OCI-LY1 (cell line): Measurements from ENCODE around the gene CNTNAP2.
"Not testable (repeated sequence)": the region's sequence is repeated elsewhere in the genome, so short reads cannot be mapped to it uniquely, and the experiment has no call there.

Experiments
- H2AFZ ChIP-seq: fragments of 200-600 bp; sonication (generic), shearing (Covaris generic); 2 replicates; pipeline ENCODE4 v1.6.0; 2014; ENCODE audit warnings: antibody characterized with exemption, mild to moderate bottlenecking, low read length
- H3F3A ChIP-seq: fragments of 200-600 bp; sonication (generic), shearing (Covaris generic); 2 replicates; pipeline ENCODE4 v1.6.0; 2014; ENCODE audit warnings: mild to moderate bottlenecking, antibody characterized with exemption, low read length, moderate library complexity; ENCODE audit not compliant: insufficient read depth
- H3K27ac ChIP-seq: fragments of 200-600 bp; sonication (generic); 2 replicates; pipeline ENCODE4 v1.5.1; 2014; ENCODE audit warnings: low read length, mixed run types, mild to moderate bottlenecking, low read depth; ENCODE audit not compliant: poor library complexity, severe bottlenecking
- H3K27me3 ChIP-seq: fragments of 200-600 bp; sonication (generic); 2 replicates; pipeline ENCODE4 v1.6.0; 2014; ENCODE audit warnings: antibody characterized with exemption, mild to moderate bottlenecking, low read length, moderate library complexity; ENCODE audit not compliant: insufficient read depth
- H3K36me3 ChIP-seq: fragments of 200-600 bp; sonication (generic); 2 replicates; pipeline ENCODE4 v1.6.1; 2014; ENCODE audit warnings: mild to moderate bottlenecking, antibody characterized with exemption, low read length, moderate library complexity, mixed read lengths; ENCODE audit not compliant: insufficient read depth
- H3K4me1 ChIP-seq: fragments of 200-600 bp; sonication (generic); 2 replicates; pipeline ENCODE4 v1.5.1; 2014; ENCODE audit warnings: mild to moderate bottlenecking, low read length, moderate library complexity; ENCODE audit not compliant: insufficient read depth, severe bottlenecking
- H3K4me2 ChIP-seq: fragments of 200-600 bp; sonication (generic), shearing (Covaris generic); 2 replicates; pipeline ENCODE4 v1.6.1; 2014; ENCODE audit warnings: low read length
- H3K4me3 ChIP-seq: fragments of 200-600 bp; sonication (generic); 2 replicates; pipeline ENCODE4 v1.5.1; 2014; ENCODE audit warnings: low read length, low read depth, mild to moderate bottlenecking, mixed read lengths; ENCODE audit not compliant: poor library complexity, severe bottlenecking
- H3K79me2 ChIP-seq: fragments of 200-600 bp; shearing (Covaris generic); 2 replicates; pipeline ENCODE4 v1.6.1; 2016; ENCODE audit warnings: mixed run types, low read length, mixed read lengths; ENCODE audit not compliant: insufficient read depth
- H3K9ac ChIP-seq: fragments of 200-600 bp; sonication (generic), shearing (Covaris generic); 2 replicates; pipeline ENCODE4 v1.6.1; 2014; ENCODE audit warnings: mild to moderate bottlenecking, low read length, mixed read lengths
- H3K9me2 ChIP-seq: fragments of 200-600 bp; sonication (generic), shearing (Covaris generic); 2 replicates; pipeline ENCODE4 v1.6.1; 2014; ENCODE audit warnings: low read depth, mild to moderate bottlenecking, low read length, mixed read lengths
- H3K9me3 ChIP-seq: fragments of 200-600 bp; shearing (Covaris generic); 2 replicates; pipeline ENCODE4 v1.6.1; 2014; ENCODE audit warnings: low read length, mixed read lengths
- H4K20me1 ChIP-seq: fragments of 200-600 bp; sonication (generic), shearing (Covaris generic); 2 replicates; pipeline ENCODE4 v1.6.0; 2016; ENCODE audit warnings: mild to moderate bottlenecking, low read length; ENCODE audit not compliant: insufficient read depth
- CTCF ChIP-seq: fragments of 200-600 bp; sonication (generic), shearing (Covaris generic); IDR thresholded peaks from 2 replicates; pipeline ENCODE4 v1.5.1; 2017; ENCODE audit warnings: mild to moderate bottlenecking, antibody characterized with exemption, low read length, moderate library complexity, mixed read lengths
- EZH2 ChIP-seq: fragments of 200-600 bp; sonication (generic), shearing (Covaris generic); IDR thresholded peaks from 2 replicates; pipeline ENCODE4 v1.8.0; 2017; ENCODE audit warnings: borderline replicate concordance, mixed run types, mild to moderate bottlenecking, antibody characterized with exemption, low read length, moderate library complexity, mixed read lengths

The CNTNAP2 gene

DNA sequence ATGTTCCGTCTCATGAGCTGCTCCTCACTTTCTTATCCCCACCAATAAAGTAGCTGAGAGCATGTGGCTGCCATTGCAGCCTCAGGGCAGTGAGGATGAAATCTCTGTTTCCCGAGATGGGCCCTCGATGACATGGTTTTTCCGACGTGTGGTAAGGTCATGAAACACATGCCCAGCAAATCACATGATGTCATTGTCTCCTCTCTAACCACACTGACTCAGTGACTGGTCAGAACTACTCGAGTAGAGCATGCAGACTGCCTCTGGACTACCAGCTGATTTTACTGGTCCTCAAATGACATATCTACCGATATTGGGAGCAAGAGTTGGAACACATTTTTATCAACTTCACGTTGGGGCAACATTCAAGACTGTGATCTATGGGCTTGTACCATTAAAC is 786.1 kb downstream of the CNTNAP2 start:
- Histone ChIP-seq H4K20me1 (no peaks in the 10 kb centered on the region), H3K79me2 (no peaks in the 10 kb centered on the region), H3K4me3 (no peak overlapping the region), H3K9ac (no peak overlapping the region), H3K4me1 (peaks cover 8% of the 10 kb centered on the region), H3K36me3 (peaks cover 5% of the 10 kb centered on the region), H3K27ac (no peak overlapping the region), H3K9me2 (no peaks in the 10 kb centered on the region), H2AFZ (peak overlapping the region; percentile 65; the same call in 1 of the 2 replicates), H3K4me2 (no peak overlapping the region), H3K27me3 (no peaks in the 10 kb centered on the region), H3K9me3 (peaks cover 28% of the 10 kb centered on the region), H3F3A (no peaks in the 10 kb centered on the region)
- no peak for TF ChIP-seq EZH2

DNA sequence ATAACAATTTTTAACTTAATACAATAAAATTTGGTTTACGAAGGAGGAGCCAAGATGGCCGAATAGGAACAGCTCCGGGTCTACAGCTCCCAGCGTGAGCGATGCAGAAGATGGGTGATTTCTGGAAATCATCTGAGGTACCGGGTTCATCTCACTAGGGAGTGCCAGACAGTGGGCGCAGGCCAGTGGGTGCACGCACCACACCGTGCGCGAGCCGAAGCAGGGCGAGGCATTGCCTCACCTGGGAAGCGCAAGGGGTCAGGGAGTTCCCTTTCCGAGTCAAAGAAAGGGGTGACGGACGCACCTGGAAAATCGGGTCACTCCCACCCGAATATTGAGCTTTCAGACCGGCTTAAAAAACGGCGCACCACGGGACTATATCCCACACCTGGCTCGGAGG is 789.1 kb downstream of the CNTNAP2 start:
- not testable (repeated sequence) for H2AFZ ChIP-seq, H3K4me1 ChIP-seq, H3K9ac ChIP-seq, H3K4me2 ChIP-seq, H3K4me3 ChIP-seq, H3K79me2 ChIP-seq, H3K9me2 ChIP-seq, H3K27me3 ChIP-seq, H4K20me1 ChIP-seq, H3F3A ChIP-seq, H3K36me3 ChIP-seq, H3K27ac ChIP-seq
- H3K9me3 ChIP-seq: peaks cover 28% of the 10 kb centered on the region

- Histone ChIP-seq H4K20me1 (no peaks in the 10 kb centered on the region), H3K4me1 (no peaks in the 10 kb centered on the region), H3K27me3 (no peaks in the 10 kb centered on the region), H3K27ac (no peak overlapping the region), H3K4me2 (no peak overlapping the region), H3K36me3 (no peaks in the 10 kb centered on the region), H3K4me3 (no peak overlapping the region), H3K79me2 (no peaks in the 10 kb centered on the region), H3K9me3 (no peaks in the 10 kb centered on the region), H2AFZ (0 out of 2 replicates have a peak overlapping the region, but pooled peaks have one; percentile 11), H3F3A (no peaks in the 10 kb centered on the region), H3K9me2 (no peaks in the 10 kb centered on the region), H3K9ac (no peak overlapping the region)
- TF ChIP-seq EZH2 (no peak), CTCF (no peak)
Observed at GRCh38 chr7:146922782-146923181, 806.2 kb downstream of the CNTNAP2 start.

DNA sequence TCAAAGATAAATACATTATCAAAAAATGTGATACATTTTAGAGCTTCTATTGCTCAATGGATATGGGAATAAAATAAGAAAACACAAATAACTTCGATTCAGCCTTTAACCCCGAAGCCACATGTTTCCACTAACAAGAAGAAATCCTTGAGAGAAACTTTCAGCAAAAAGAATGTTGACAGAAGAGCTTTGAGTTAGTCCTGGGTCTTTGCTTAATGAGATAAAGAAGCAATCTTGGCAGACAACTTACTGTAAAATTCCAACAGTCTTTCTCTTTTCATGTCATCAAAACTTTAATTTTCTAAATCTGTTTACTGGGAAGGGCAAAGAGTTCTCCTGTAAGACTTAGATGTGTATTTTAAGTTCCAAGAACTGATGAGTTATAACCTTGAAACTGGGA is 810.2 kb downstream of the CNTNAP2 start:
- Histone ChIP-seq H4K20me1 (no peaks in the 10 kb centered on the region), H3F3A (no peaks in the 10 kb centered on the region), H3K27me3 (no peaks in the 10 kb centered on the region), H3K4me1 (no peaks in the 10 kb centered on the region), H3K4me3 (no peak overlapping the region), H3K27ac (no peak overlapping the region), H3K4me2 (no peak overlapping the region), H3K79me2 (no peaks in the 10 kb centered on the region), H3K9ac (no peak overlapping the region), H3K36me3 (no peaks in the 10 kb centered on the region), H3K9me3 (peaks cover 3% of the 10 kb centered on the region; the same call in 1 of the 2 replicates), H2AFZ (peak overlapping the region; percentile 28), H3K9me2 (no peaks in the 10 kb centered on the region)
- no peak for TF ChIP-seq EZH2
- TF ChIP-seq CTCF: no peak
